Activated T-helper 2 cell treated with anti-CD3 and anti-CD28 coated beads, Interferon-gamma antibody, Interleukin-2, Interleukin-4, amounts not matched to agents 10 μg/mL and 5 μg/mL and 100 μg/mL, durations not matched to agents 14 hours and 24 hours and 36 hours (primary cell): Measurements from ENCODE around the gene MTFR1L. TPM values are rescaled to one million over a fixed set of nuclear protein-coding genes. Genes with fewer than 3 reads are reported as not detected.

ENCODE experiments used
- DNase-seq: peaks from one replicate; pipeline ENCODE4 v3.0.0; 2021; ENCODE audit warnings: low spot score
- H3K27ac Mint-ChIP-seq: one replicate; pipeline ENCODE4 v1.8.0; 2021; ENCODE audit warnings: mixed read lengths
- H3K27me3 Mint-ChIP-seq: one replicate; pipeline ENCODE4 v1.8.0; 2021; ENCODE audit warnings: low read depth, mixed read lengths
- H3K36me3 Mint-ChIP-seq: one replicate; pipeline ENCODE4 v1.8.0; 2021; ENCODE audit warnings: low read depth, mixed read lengths
- H3K4me1 Mint-ChIP-seq: one replicate; pipeline ENCODE4 v1.8.0; 2021; ENCODE audit warnings: low read depth, mixed read lengths
- H3K4me3 Mint-ChIP-seq: one replicate; pipeline ENCODE4 v1.8.0; 2021; ENCODE audit warnings: low read depth, mild to moderate bottlenecking, moderate library complexity, mixed read lengths
- H3K9me3 Mint-ChIP-seq: one replicate; pipeline ENCODE4 v1.8.0; 2021; ENCODE audit warnings: mixed read lengths
- intact Hi-C: fragments of 100-400 bp; cut with micrococcal nuclease; formaldehyde crosslinking; loops from one replicate; pipeline ENCODE4 v1.15.1; 2023
- total RNA-seq: library from RNA; stranded (reverse); gene quantifications from 2 replicates; pipeline ENCODE4 v1.2.3, GENCODE V29; 2022

MTFR1L gene
- total RNA-seq, 1 donor from 2014 or later, result 30.0 TPM

GRCh38 chr1:25869909-25870606, 50.3 kb downstream of the MTFR1L start:
- Mint-ChIP-seq H3K36me3 (no peaks in the 10 kb centered on the region), H3K27ac (no peak overlapping the region), H3K4me1 (peaks cover 4% of the 10 kb centered on the region), H3K9me3 (no peaks in the 10 kb centered on the region), H3K4me3 (no peak overlapping the region), H3K27me3 (no peaks in the 10 kb centered on the region)
- DNase-seq, result no peak
- intact Hi-C loops, result no loop called here

- H3K36me3 Mint-ChIP-seq, result no peaks in the 10 kb centered on the region
- no peak for DNase-seq
- intact Hi-C loops, result no loop called here
- no peak overlapping the region for H3K4me3 Mint-ChIP-seq
- H3K27me3 Mint-ChIP-seq, result no peaks in the 10 kb centered on the region
- no peaks in the 10 kb centered on the region for H3K9me3 Mint-ChIP-seq
- no peak overlapping the region for H3K27ac Mint-ChIP-seq
- H3K4me1 Mint-ChIP-seq, result peaks cover 4% of the 10 kb centered on the region
Observed at GRCh38 chr1:25870614-25871013, 50.9 kb downstream of the MTFR1L start.

- Mint-ChIP-seq H3K9me3 (no peaks in the 10 kb centered on the region), H3K4me1 (peaks cover 6% of the 10 kb centered on the region), H3K4me3 (no peak overlapping the region), H3K36me3 (no peaks in the 10 kb centered on the region), H3K27ac (no peak overlapping the region), H3K27me3 (peaks cover 3% of the 10 kb centered on the region)
- DNase-seq, result no peak
- intact Hi-C loops, result no loop called here
Observed at GRCh38 chr1:25871086-25871703, 51.4 kb downstream of the MTFR1L start.

GRCh38 chr1:25871704-25872494, 52.1 kb downstream of the MTFR1L start:
- H3K4me3 Mint-ChIP-seq, result no peak overlapping the region
- no peak overlapping the region for H3K27ac Mint-ChIP-seq
- DNase-seq, result no peak
- no peaks in the 10 kb centered on the region for H3K36me3 Mint-ChIP-seq
- peaks cover 6% of the 10 kb centered on the region for H3K4me1 Mint-ChIP-seq
- intact Hi-C loops, result no loop called here
- H3K9me3 Mint-ChIP-seq, result no peaks in the 10 kb centered on the region
- H3K27me3 Mint-ChIP-seq, result peaks cover 8% of the 10 kb centered on the region

GRCh38 chr1:25872713-25873112, 53.0 kb downstream of the MTFR1L start:
- Mint-ChIP-seq H3K27ac (no peak overlapping the region), H3K4me1 (peaks cover 6% of the 10 kb centered on the region), H3K4me3 (no peak overlapping the region), H3K36me3 (no peaks in the 10 kb centered on the region), H3K9me3 (no peaks in the 10 kb centered on the region), H3K27me3 (peaks cover 10% of the 10 kb centered on the region)
- intact Hi-C loops, result no loop called here
- no peak for DNase-seq

GRCh38 chr1:25873120-25873519, 53.4 kb downstream of the MTFR1L start:
- H3K4me1 Mint-ChIP-seq, result peaks cover 6% of the 10 kb centered on the region

GRCh38 chr1:25874209-25874608, 54.5 kb downstream of the MTFR1L start:
- no peaks in the 10 kb centered on the region for H3K36me3 Mint-ChIP-seq
- peaks cover 6% of the 10 kb centered on the region for H3K4me1 Mint-ChIP-seq
- intact Hi-C loops, result loop anchor here (2.0 kb wide), 1 partner anchor 53 kb away; no protein-coding TSS in a partner anchor
- H3K9me3 Mint-ChIP-seq, result no peaks in the 10 kb centered on the region
- peaks cover 10% of the 10 kb centered on the region for H3K27me3 Mint-ChIP-seq
- H3K4me3 Mint-ChIP-seq, result no peak overlapping the region
- DNase-seq, result no peak
- no peak overlapping the region for H3K27ac Mint-ChIP-seq

More at GRCh38 chr1:25873120-25873519, 53.4 kb downstream of the MTFR1L start:
- Mint-ChIP-seq H3K9me3 (no peaks in the 10 kb centered on the region), H3K4me3 (no peak overlapping the region), H3K36me3 (no peaks in the 10 kb centered on the region), H3K27me3 (peaks cover 10% of the 10 kb centered on the region), H3K27ac (no peak overlapping the region)
- intact Hi-C loops, result no loop called here
- DNase-seq, result no peak

GRCh38 chr1:25874635-25875153, 54.9 kb downstream of the MTFR1L start:
- intact Hi-C loops, result loop anchor here (2.0 kb wide), 1 partner anchor 54 kb away; no protein-coding TSS in a partner anchor
- Mint-ChIP-seq H3K4me1 (peaks cover 6% of the 10 kb centered on the region), H3K9me3 (no peaks in the 10 kb centered on the region), H3K36me3 (no peaks in the 10 kb centered on the region), H3K27ac (peak overlapping the region; percentile 12), H3K27me3 (peaks cover 10% of the 10 kb centered on the region), H3K4me3 (peak overlapping the region; percentile 85)
- DNase-seq, result no peak

- peaks cover 6% of the 10 kb centered on the region for H3K4me1 Mint-ChIP-seq
- H3K27ac Mint-ChIP-seq, result peak within 1 kb of the TSS; percentile 47
- no peaks in the 10 kb centered on the region for H3K36me3 Mint-ChIP-seq
- intact Hi-C loops, result loop anchor here (2.0 kb wide), 1 partner anchor 55 kb away; no protein-coding TSS in a partner anchor
- H3K27me3 Mint-ChIP-seq, result peaks cover 10% of the 10 kb centered on the region
- peak; percentile 57 for DNase-seq
- no peaks in the 10 kb centered on the region for H3K9me3 Mint-ChIP-seq
- H3K4me3 Mint-ChIP-seq, result peak within 1 kb of the TSS; percentile 85
Observed at GRCh38 chr1:25875154-25875855, 55.6 kb downstream of the MTFR1L start, which contains the start of gene PAQR7. Gene PAQR7, minus strand, starts transcription at chr1:25875708. Its CDS starts 11,869 bp downstream, at chr1:25863839.

- intact Hi-C loops, result loop anchor here (2.0 kb wide), 1 partner anchor 55 kb away; no protein-coding TSS in a partner anchor
- Mint-ChIP-seq H3K4me3 (peak overlapping the region; percentile 68), H3K36me3 (no peaks in the 10 kb centered on the region), H3K9me3 (no peaks in the 10 kb centered on the region), H3K4me1 (peaks cover 6% of the 10 kb centered on the region), H3K27me3 (peaks cover 10% of the 10 kb centered on the region), H3K27ac (peak overlapping the region; percentile 47)
- no peak for DNase-seq
Observed at GRCh38 chr1:25875856-25876692, 56.3 kb downstream of the MTFR1L start.

- no peaks in the 10 kb centered on the region for H3K9me3 Mint-ChIP-seq
- H3K4me3 Mint-ChIP-seq, result no peak overlapping the region
- H3K27me3 Mint-ChIP-seq, result peaks cover 10% of the 10 kb centered on the region
Observed at GRCh38 chr1:25876693-25877077, 56.9 kb downstream of the MTFR1L start.

More at GRCh38 chr1:25876693-25877077, 56.9 kb downstream of the MTFR1L start:
- no peaks in the 10 kb centered on the region for H3K36me3 Mint-ChIP-seq
- no peak for DNase-seq
- peaks cover 6% of the 10 kb centered on the region for H3K4me1 Mint-ChIP-seq
- intact Hi-C loops, result no loop called here
- H3K27ac Mint-ChIP-seq, result no peak overlapping the region
